ENCODE data around the gene SRPX. TPM values are rescaled to one million over a fixed set of nuclear protein-coding genes. Genes with fewer than 3 reads are reported as not detected.

Gene SRPX
- polyA plus RNA-seq, 2 donors = 4.1 to 10.4 TPM

GRCh38 chrX:38150993-38151392, 69.7 kb downstream of the SRPX start:
- Histone ChIP-seq H3K27me3 (ENCODE audit: control insufficient read depth in 1 of 2, insufficient read depth in 2 of 2, low read length in 2 of 2) (peaks cover 0 to 4% of the 10 kb centered on the region in 2 donors), H3K4me3 (ENCODE audit: low read depth in 1 of 2, low read length in 2 of 2) (no peak overlapping the region), H3K36me3 (ENCODE audit: control insufficient read depth in 2 of 2, insufficient read depth in 2 of 2, low read length in 1 of 2) (no peaks in the 10 kb centered on the region), H3K4me1 (ENCODE audit: control insufficient read depth in 2 of 2, insufficient read depth in 2 of 2, low read length in 1 of 2) (no peaks in the 10 kb centered on the region), H3K27ac (ENCODE audit: low read depth in 2 of 2, low read length in 1 of 2) (no peak overlapping the region), H3K9me3 (ENCODE audit: control insufficient read depth in 2 of 2, insufficient read depth in 1 of 2, low read depth in 1 of 2, low read length in 1 of 2) (no peaks in the 10 kb centered on the region)
- WGBS, 2 donors = 74 to 86% methylated on average over 4 of the region's 4 CpGs

GRCh38 chrX:38149016-38149415, 71.7 kb downstream of the SRPX start:
- no peak overlapping the region for H3K27ac ChIP-seq (ENCODE audit: low read depth in 2 of 2, low read length in 1 of 2)
- no peaks in the 10 kb centered on the region for H3K36me3 ChIP-seq (ENCODE audit: control insufficient read depth in 2 of 2, insufficient read depth in 2 of 2, low read length in 1 of 2)
- H3K4me3 ChIP-seq (ENCODE audit: low read depth in 1 of 2, low read length in 2 of 2) = no peak overlapping the region
- peaks cover 0 to 4% of the 10 kb centered on the region in 2 donors for H3K27me3 ChIP-seq (ENCODE audit: control insufficient read depth in 1 of 2, insufficient read depth in 2 of 2, low read length in 2 of 2)
- H3K4me1 ChIP-seq (ENCODE audit: control insufficient read depth in 2 of 2, insufficient read depth in 2 of 2, low read length in 1 of 2) = no peaks in the 10 kb centered on the region
- H3K9me3 ChIP-seq (ENCODE audit: control insufficient read depth in 2 of 2, insufficient read depth in 1 of 2, low read depth in 1 of 2, low read length in 1 of 2) = no peaks in the 10 kb centered on the region
- WGBS, 2 donors = 78 to 89% methylated on average over 2 of the region's 2 CpGs

GRCh38 chrX:38142610-38143009, 78.1 kb downstream of the SRPX start:
- Histone ChIP-seq H3K27ac (ENCODE audit: low read depth in 2 of 2, low read length in 1 of 2) (no peak overlapping the region), H3K27me3 (ENCODE audit: control insufficient read depth in 1 of 2, insufficient read depth in 2 of 2, low read length in 2 of 2) (no peaks in the 10 kb centered on the region), H3K36me3 (ENCODE audit: control insufficient read depth in 2 of 2, insufficient read depth in 2 of 2, low read length in 1 of 2) (no peaks in the 10 kb centered on the region), H3K9me3 (ENCODE audit: control insufficient read depth in 2 of 2, insufficient read depth in 1 of 2, low read depth in 1 of 2, low read length in 1 of 2) (no peaks in the 10 kb centered on the region), H3K4me1 (ENCODE audit: control insufficient read depth in 2 of 2, insufficient read depth in 2 of 2, low read length in 1 of 2) (no peaks in the 10 kb centered on the region), H3K4me3 (ENCODE audit: low read depth in 1 of 2, low read length in 2 of 2) (no peak overlapping the region)
- WGBS, 2 donors = 67% methylated on average over 1 of the region's 1 CpG

GRCh38 chrX:38138900-38139299, 81.8 kb downstream of the SRPX start:
- Histone ChIP-seq H3K27ac (ENCODE audit: low read depth in 2 of 2, low read length in 1 of 2) (no peak overlapping the region), H3K27me3 (ENCODE audit: control insufficient read depth in 1 of 2, insufficient read depth in 2 of 2, low read length in 2 of 2) (peaks cover 0 to 2% of the 10 kb centered on the region in 2 donors), H3K4me3 (ENCODE audit: low read depth in 1 of 2, low read length in 2 of 2) (no peak overlapping the region), H3K36me3 (ENCODE audit: control insufficient read depth in 2 of 2, insufficient read depth in 2 of 2, low read length in 1 of 2) (no peaks in the 10 kb centered on the region), H3K9me3 (ENCODE audit: control insufficient read depth in 2 of 2, insufficient read depth in 1 of 2, low read depth in 1 of 2, low read length in 1 of 2) (no peaks in the 10 kb centered on the region), H3K4me1 (ENCODE audit: control insufficient read depth in 2 of 2, insufficient read depth in 2 of 2, low read length in 1 of 2) (no peaks in the 10 kb centered on the region)
- 90 to 97% methylated on average over 2 of the region's 2 CpGs for WGBS, 2 donors

- no peak overlapping the region for H3K27ac ChIP-seq (ENCODE audit: low read depth in 2 of 2, low read length in 1 of 2)
- H3K9me3 ChIP-seq (ENCODE audit: control insufficient read depth in 2 of 2, insufficient read depth in 1 of 2, low read depth in 1 of 2, low read length in 1 of 2) = no peaks in the 10 kb centered on the region
- H3K27me3 ChIP-seq (ENCODE audit: control insufficient read depth in 1 of 2, insufficient read depth in 2 of 2, low read length in 2 of 2) = peaks cover 0 to 2% of the 10 kb centered on the region in 2 donors
- H3K4me1 ChIP-seq (ENCODE audit: control insufficient read depth in 2 of 2, insufficient read depth in 2 of 2, low read length in 1 of 2) = no peaks in the 10 kb centered on the region
- no peaks in the 10 kb centered on the region for H3K36me3 ChIP-seq (ENCODE audit: control insufficient read depth in 2 of 2, insufficient read depth in 2 of 2, low read length in 1 of 2)
- 65 to 72% methylated on average over 2 of the region's 2 CpGs for WGBS, 2 donors
- no peak overlapping the region for H3K4me3 ChIP-seq (ENCODE audit: low read depth in 1 of 2, low read length in 2 of 2)
These were observed 82.3 kb downstream of the SRPX start for GRCh38 chrX:38138157-38138891.

- Histone ChIP-seq H3K27ac (ENCODE audit: low read depth in 2 of 2, low read length in 1 of 2) (no peak overlapping the region), H3K36me3 (ENCODE audit: control insufficient read depth in 2 of 2, insufficient read depth in 2 of 2, low read length in 1 of 2) (no peaks in the 10 kb centered on the region), H3K27me3 (ENCODE audit: control insufficient read depth in 1 of 2, insufficient read depth in 2 of 2, low read length in 2 of 2) (peaks cover 0 to 2% of the 10 kb centered on the region in 2 donors), H3K4me1 (ENCODE audit: control insufficient read depth in 2 of 2, insufficient read depth in 2 of 2, low read length in 1 of 2) (no peaks in the 10 kb centered on the region), H3K4me3 (ENCODE audit: low read depth in 1 of 2, low read length in 2 of 2) (no peak overlapping the region), H3K9me3 (ENCODE audit: control insufficient read depth in 2 of 2, insufficient read depth in 1 of 2, low read depth in 1 of 2, low read length in 1 of 2) (peaks cover 0 to 2% of the 10 kb centered on the region in 2 donors)
These were observed 91.3 kb downstream of the SRPX start for GRCh38 chrX:38129366-38129765.

GRCh38 chrX:38127961-38128360, 92.7 kb downstream of the SRPX start:
- H3K4me1 ChIP-seq (ENCODE audit: control insufficient read depth in 2 of 2, insufficient read depth in 2 of 2, low read length in 1 of 2) = no peaks in the 10 kb centered on the region
- H3K9me3 ChIP-seq (ENCODE audit: control insufficient read depth in 2 of 2, insufficient read depth in 1 of 2, low read depth in 1 of 2, low read length in 1 of 2) = peaks cover 0 to 2% of the 10 kb centered on the region in 2 donors
- no peaks in the 10 kb centered on the region for H3K36me3 ChIP-seq (ENCODE audit: control insufficient read depth in 2 of 2, insufficient read depth in 2 of 2, low read length in 1 of 2)
- 73 to 92% methylated on average over 1 of the region's 1 CpG for WGBS, 2 donors
- H3K27me3 ChIP-seq (ENCODE audit: control insufficient read depth in 1 of 2, insufficient read depth in 2 of 2, low read length in 2 of 2) = no peaks in the 10 kb centered on the region
- no peak overlapping the region for H3K27ac ChIP-seq (ENCODE audit: low read depth in 2 of 2, low read length in 1 of 2)
- no peak overlapping the region for H3K4me3 ChIP-seq (ENCODE audit: low read depth in 1 of 2, low read length in 2 of 2)

- H3K36me3 ChIP-seq (ENCODE audit: control insufficient read depth in 2 of 2, insufficient read depth in 2 of 2, low read length in 1 of 2) = no peaks in the 10 kb centered on the region
- WGBS, 2 donors = 73 to 75% methylated on average over 3 of the region's 3 CpGs
- peaks cover 0 to 2% of the 10 kb centered on the region in 2 donors for H3K9me3 ChIP-seq (ENCODE audit: control insufficient read depth in 2 of 2, insufficient read depth in 1 of 2, low read depth in 1 of 2, low read length in 1 of 2)
- no peaks in the 10 kb centered on the region for H3K27me3 ChIP-seq (ENCODE audit: control insufficient read depth in 1 of 2, insufficient read depth in 2 of 2, low read length in 2 of 2)
- H3K4me3 ChIP-seq (ENCODE audit: low read depth in 1 of 2, low read length in 2 of 2) = no peak overlapping the region
- H3K4me1 ChIP-seq (ENCODE audit: control insufficient read depth in 2 of 2, insufficient read depth in 2 of 2, low read length in 1 of 2) = no peaks in the 10 kb centered on the region
- H3K27ac ChIP-seq (ENCODE audit: low read depth in 2 of 2, low read length in 1 of 2) = no peak overlapping the region
These were observed 94.5 kb downstream of the SRPX start for GRCh38 chrX:38126179-38126578.

GRCh38 chrX:38124000-38124399, 96.7 kb downstream of the SRPX start:
- 71 to 76% methylated on average over 1 of the region's 1 CpG for WGBS, 2 donors
- no peak overlapping the region for H3K4me3 ChIP-seq (ENCODE audit: low read depth in 1 of 2, low read length in 2 of 2)

GRCh38 chrX:38117485-38117884, 103.2 kb downstream of the SRPX start:
- H3K27me3 ChIP-seq (ENCODE audit: control insufficient read depth in 1 of 2, insufficient read depth in 2 of 2, low read length in 2 of 2) = no peaks in the 10 kb centered on the region
- H3K4me1 ChIP-seq (ENCODE audit: control insufficient read depth in 2 of 2, insufficient read depth in 2 of 2, low read length in 1 of 2) = no peaks in the 10 kb centered on the region
- H3K4me3 ChIP-seq (ENCODE audit: low read depth in 1 of 2, low read length in 2 of 2) = no peak overlapping the region
- H3K36me3 ChIP-seq (ENCODE audit: control insufficient read depth in 2 of 2, insufficient read depth in 2 of 2, low read length in 1 of 2) = no peaks in the 10 kb centered on the region
- 59 to 63% methylated on average over 7 of the region's 7 CpGs for WGBS, 2 donors
- no peak overlapping the region for H3K27ac ChIP-seq (ENCODE audit: low read depth in 2 of 2, low read length in 1 of 2)
- H3K9me3 ChIP-seq (ENCODE audit: control insufficient read depth in 2 of 2, insufficient read depth in 1 of 2, low read depth in 1 of 2, low read length in 1 of 2) = no peaks in the 10 kb centered on the region

More at GRCh38 chrX:38124000-38124399, 96.7 kb downstream of the SRPX start:
- peaks cover 0 to 2% of the 10 kb centered on the region in 2 donors for H3K9me3 ChIP-seq (ENCODE audit: control insufficient read depth in 2 of 2, insufficient read depth in 1 of 2, low read depth in 1 of 2, low read length in 1 of 2)
- H3K36me3 ChIP-seq (ENCODE audit: control insufficient read depth in 2 of 2, insufficient read depth in 2 of 2, low read length in 1 of 2) = no peaks in the 10 kb centered on the region
- no peaks in the 10 kb centered on the region for H3K27me3 ChIP-seq (ENCODE audit: control insufficient read depth in 1 of 2, insufficient read depth in 2 of 2, low read length in 2 of 2)
- no peak overlapping the region for H3K27ac ChIP-seq (ENCODE audit: low read depth in 2 of 2, low read length in 1 of 2)
- H3K4me1 ChIP-seq (ENCODE audit: control insufficient read depth in 2 of 2, insufficient read depth in 2 of 2, low read length in 1 of 2) = no peaks in the 10 kb centered on the region
